Measurements from ENCODE around the gene UBXN10. TPM values are rescaled to one million over a fixed set of nuclear protein-coding genes. Genes with fewer than 3 reads are reported as not detected.

Gene UBXN10
- total and polyA plus RNA-seq, 2 of the 13 experiments (the other 11 are each of a cell fraction or from before 2014, with no cell fraction given) = 0.04 to 0.05 TPM

GRCh38 chr1:20184481-20184900 is 1.4 kb upstream of the UBXN10 start (continued):
- TF ChIP-seq MXD4 (CRISPR knock-in tag; IDR thresholded peaks at IDR 0.05) (no peak), ZNF572 (CRISPR knock-in tag; IDR thresholded peaks at IDR 0.05) (no peak), DDIT3 (CRISPR knock-in tag; IDR thresholded peaks at IDR 0.05) (no peak), DNMT1 (CRISPR knock-in tag; IDR thresholded peaks at IDR 0.05) (no peak), CTCF (CRISPR knock-in tag; IDR thresholded peaks at IDR 0.05) (0 out of 2 replicates have a peak, but pooled peaks have one; percentile 23), ZBTB8A (CRISPR knock-in tag; IDR thresholded peaks at IDR 0.05; ENCODE audit: borderline replicate concordance, low read depth) (no peak), ATF4 (CRISPR knock-in tag; IDR thresholded peaks at IDR 0.05) (no peak), MTF2 (CRISPR knock-in tag; IDR thresholded peaks at IDR 0.05; ENCODE audit: borderline replicate concordance) (no peak), ZNF691 (CRISPR knock-in tag; IDR thresholded peaks at IDR 0.05; ENCODE audit: borderline replicate concordance, low read depth) (no peak), MXD3 (CRISPR knock-in tag; IDR thresholded peaks at IDR 0.05) (no peak), MZF1 (CRISPR knock-in tag; IDR thresholded peaks at IDR 0.05; ENCODE audit: borderline replicate concordance) (no peak), GTF3A (CRISPR knock-in tag; conservative IDR thresholded peaks at IDR 0.05) (no peak), ZNF317 (CRISPR knock-in tag; IDR thresholded peaks at IDR 0.05) (no peak), BRCA1 (CRISPR knock-in tag; IDR thresholded peaks at IDR 0.05) (no peak), ZNF782 (CRISPR knock-in tag; IDR thresholded peaks at IDR 0.05; ENCODE audit: borderline replicate concordance) (no peak), PHF5A (CRISPR knock-in tag; IDR thresholded peaks at IDR 0.05; ENCODE audit: low read depth, unreplicated experiment) (no peak), ZFY (CRISPR knock-in tag; IDR thresholded peaks at IDR 0.05) (no peak), TEF (CRISPR knock-in tag; IDR thresholded peaks at IDR 0.05) (no peak), ZNF605 (CRISPR knock-in tag; IDR thresholded peaks at IDR 0.05) (no peak), HNF1A (IDR thresholded peaks at IDR 0.05; ENCODE audit: low read depth) (no peak), HNF1A (CRISPR knock-in tag; IDR thresholded peaks at IDR 0.05; ENCODE audit: borderline replicate concordance) (no peak), ZNF235 (CRISPR knock-in tag; IDR thresholded peaks at IDR 0.05; ENCODE audit: borderline replicate concordance) (no peak)
